AG10803 (cell line): ENCODE measurements around the gene NOX1.

ENCODE experiments used
- DNase-seq: peaks from one replicate; pipeline ENCODE4 v3.0.0; 2010; ENCODE audit warnings: low read depth
- H3K4me3 ChIP-seq: 2 replicates; pipeline ENCODE4 v1.5.1; 2011; ENCODE audit warnings: mild to moderate bottlenecking, low read length, control low read depth
- CTCF ChIP-seq: conservative IDR thresholded peaks from 2 replicates; pipeline ENCODE4 v1.5.1; 2011; ENCODE audit warnings: mild to moderate bottlenecking, low read length, control low read depth, inconsistent platforms

NOX1 gene

DNA sequence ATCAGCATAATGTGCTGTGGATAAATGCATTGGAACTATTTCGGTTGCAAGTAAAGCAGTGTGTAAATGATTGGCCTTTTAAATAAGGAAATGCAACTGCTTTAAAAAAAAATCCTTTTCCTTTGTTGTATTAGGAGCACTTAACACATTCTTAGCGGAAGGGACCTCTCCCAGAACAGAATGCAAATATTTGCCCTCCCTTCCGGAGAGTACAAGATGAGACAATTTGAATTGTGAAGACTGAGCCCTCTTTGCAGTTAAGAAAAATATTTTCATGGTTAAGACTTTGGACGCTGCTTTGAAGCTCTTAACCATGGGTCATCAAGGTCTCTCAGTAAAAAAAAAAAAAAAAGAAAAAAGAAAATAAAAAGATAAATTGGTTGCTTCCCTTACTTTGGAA, 9.5 kb upstream of the NOX1 start:
- no peak for TF ChIP-seq CTCF
- no peak overlapping the region for H3K4me3 ChIP-seq
- DNase-seq = no peak

DNA sequence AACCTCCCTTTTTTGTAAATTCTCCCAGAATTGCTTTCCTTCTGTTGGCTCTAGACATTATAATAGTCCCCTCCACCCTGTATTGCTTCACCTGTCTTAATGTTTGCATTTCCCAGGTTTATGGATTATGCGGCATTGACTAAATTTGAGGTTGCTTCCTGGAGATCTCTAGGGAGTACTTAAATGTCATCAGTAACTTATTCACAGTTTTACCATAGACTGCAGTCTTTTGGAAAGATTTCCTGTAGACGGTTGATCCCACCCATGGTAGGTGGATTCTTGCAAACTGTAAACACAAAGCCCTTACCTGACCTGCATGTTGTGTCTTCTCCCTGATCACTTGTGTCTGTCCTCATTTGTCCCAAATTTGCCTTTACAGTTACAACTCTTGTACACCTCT, 6.2 kb upstream of the NOX1 start:
- H3K4me3 ChIP-seq = no peak overlapping the region
- no peak for DNase-seq
- no peak for TF ChIP-seq CTCF

DNA sequence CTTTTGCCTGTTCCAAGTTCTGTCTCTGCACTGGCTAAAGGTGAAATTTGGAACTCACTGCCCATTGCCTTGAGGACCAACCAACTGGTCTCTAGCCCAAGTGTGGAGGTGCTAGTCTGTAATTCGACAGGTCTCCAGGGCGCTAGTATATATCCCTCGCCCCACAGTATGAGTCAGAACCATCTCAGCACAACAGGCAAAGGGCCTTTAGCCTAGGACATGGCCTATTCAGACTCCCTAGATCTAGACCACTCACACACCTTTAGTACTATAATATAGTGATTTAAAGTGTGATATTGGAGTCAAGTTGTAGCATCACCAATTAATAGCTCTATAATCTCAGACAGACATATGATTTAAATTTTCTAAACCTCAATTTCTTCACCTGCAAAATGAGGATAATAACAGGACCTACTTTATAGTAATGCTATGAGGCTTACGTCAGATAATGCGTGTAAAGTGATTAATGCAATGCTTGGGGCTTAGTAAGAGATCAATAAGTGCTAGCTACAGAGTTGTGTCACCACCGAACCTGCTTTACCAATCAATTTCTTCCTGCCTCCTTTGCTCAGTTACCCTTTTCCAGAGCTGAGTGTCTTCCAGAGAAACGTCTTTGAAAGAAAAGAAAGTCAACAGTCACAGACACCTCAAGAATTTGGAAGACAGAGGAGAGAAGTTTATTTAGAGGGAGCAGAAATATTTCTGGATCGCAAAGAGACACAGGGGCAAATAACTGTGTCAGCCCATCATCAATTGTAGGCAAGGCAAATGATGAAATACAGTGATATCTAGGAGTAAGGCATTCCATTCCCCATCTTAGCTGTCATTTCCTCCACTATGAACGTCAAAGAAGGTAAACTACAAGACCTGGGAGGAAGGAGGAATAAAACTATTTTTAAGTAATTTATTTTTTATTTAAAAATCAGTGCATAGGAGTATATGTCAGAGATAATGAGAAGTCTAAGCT, 2.3 kb downstream of the NOX1 start:
- DNase-seq = peak; percentile 8
- TF ChIP-seq CTCF = no peak
- H3K4me3 ChIP-seq = no peak overlapping the region

DNA sequence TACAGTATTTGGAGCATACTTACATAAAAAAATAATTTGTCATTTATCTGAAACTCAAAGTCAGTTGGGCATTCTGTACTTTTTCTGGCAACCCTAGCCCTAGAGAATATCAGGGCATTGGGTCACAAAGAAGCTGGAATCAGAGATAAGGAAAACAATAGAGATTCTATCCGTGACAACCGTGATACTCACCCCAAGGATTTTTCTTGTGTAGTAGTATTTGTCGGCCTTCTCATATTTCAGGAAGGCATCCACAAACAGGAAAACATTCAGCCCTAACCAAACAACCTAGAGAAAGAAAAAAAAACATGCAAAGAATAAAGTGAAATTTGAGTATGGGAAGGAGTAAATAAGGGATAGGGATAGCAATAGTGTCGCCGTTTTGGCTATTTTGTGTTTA, 3.6 kb downstream of the NOX1 start:
- no peak overlapping the region for H3K4me3 ChIP-seq
- no peak for TF ChIP-seq CTCF
- no peak for DNase-seq

- TF ChIP-seq CTCF = no peak
- DNase-seq = no peak
- no peak overlapping the region for H3K4me3 ChIP-seq
Observed at GRCh38 chrX:100868273-100868672, 5.9 kb downstream of the NOX1 start.

DNA sequence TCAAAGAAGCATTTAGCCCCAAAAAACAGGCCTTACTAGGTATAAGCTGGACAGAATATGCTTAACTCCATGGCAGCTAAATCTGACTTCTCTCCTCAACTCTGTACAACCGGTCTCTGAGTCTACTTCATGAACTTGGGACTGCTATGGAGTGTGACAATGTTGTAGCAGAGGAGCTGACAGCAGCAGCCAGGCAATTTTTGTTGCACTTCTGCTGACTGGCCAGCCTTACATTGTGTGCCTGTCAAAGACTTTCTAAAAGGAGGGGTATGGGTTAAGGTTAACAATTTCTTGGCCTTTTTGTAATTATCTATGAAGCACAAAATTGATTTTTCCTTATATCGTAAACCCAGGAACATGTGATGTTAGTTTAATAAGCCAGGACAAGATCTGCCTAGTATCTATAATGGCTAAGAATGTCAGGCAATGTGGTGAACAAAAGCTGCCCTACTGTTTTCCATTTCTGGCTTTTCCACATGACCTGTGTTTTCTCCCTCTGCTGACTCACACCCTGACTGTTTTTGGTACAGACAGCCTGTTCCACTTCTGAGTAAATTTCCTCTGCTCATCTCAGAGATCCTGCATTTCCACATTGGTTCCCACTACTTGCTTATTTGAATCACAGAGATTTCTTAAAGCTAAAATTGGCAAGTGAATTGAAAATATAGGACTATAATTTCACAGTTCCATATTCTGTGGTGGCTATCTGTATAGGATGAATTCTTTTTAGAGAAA, 9.3 kb downstream of the NOX1 start:
- peak; percentile 20 for DNase-seq
- no peak overlapping the region for H3K4me3 ChIP-seq
- TF ChIP-seq CTCF = no peak
